Measurements from ENCODE around the gene WDR47.
"Not testable (repeated sequence)": the region's sequence is repeated elsewhere in the genome, so short reads cannot be mapped to it uniquely, and the experiment has no call there.

Gene WDR47

GRCh38 chr1:109027841-109028240, 14.1 kb downstream of the WDR47 start:
- TF ChIP-seq CTCF (IDR thresholded peaks at IDR 0.05; ENCODE audit: low read depth, low read length), result no peak; the same call in 1 of the 2 replicates
- no peak for DNase-seq (ENCODE audit: extremely low read depth, low read depth)

GRCh38 chr1:109025694-109026093, 16.2 kb downstream of the WDR47 start:
- no peak for TF ChIP-seq CTCF (IDR thresholded peaks at IDR 0.05; ENCODE audit: low read depth, low read length)
- DNase-seq (ENCODE audit: extremely low read depth, low read depth), result no peak

GRCh38 chr1:109024646-109025045, 17.3 kb downstream of the WDR47 start:
- no peak for TF ChIP-seq CTCF (IDR thresholded peaks at IDR 0.05; ENCODE audit: low read depth, low read length)
- DNase-seq (ENCODE audit: extremely low read depth, low read depth), result no peak

GRCh38 chr1:109020693-109021257, 21.1 kb downstream of the WDR47 start:
- no peak for TF ChIP-seq CTCF (IDR thresholded peaks at IDR 0.05; ENCODE audit: low read depth, low read length)
- DNase-seq (ENCODE audit: extremely low read depth, low read depth), result no peak

- not testable (repeated sequence) for DNase-seq (ENCODE audit: extremely low read depth, low read depth)
Observed at GRCh38 chr1:109017719-109018118, 24.2 kb downstream of the WDR47 start.

- no peak for TF ChIP-seq CTCF (IDR thresholded peaks at IDR 0.05; ENCODE audit: low read depth, low read length)
- DNase-seq (ENCODE audit: extremely low read depth, low read depth), result no peak
Observed at GRCh38 chr1:109017134-109017533, 24.8 kb downstream of the WDR47 start.

GRCh38 chr1:109011335-109011734, 30.6 kb downstream of the WDR47 start:
- DNase-seq (ENCODE audit: extremely low read depth, low read depth), result no peak
- TF ChIP-seq CTCF (IDR thresholded peaks at IDR 0.05; ENCODE audit: low read depth, low read length), result no peak

- DNase-seq (ENCODE audit: extremely low read depth, low read depth), result not testable (repeated sequence)
Observed at GRCh38 chr1:108996622-108997021, 45.3 kb downstream of the WDR47 start.
